ENCODE data around the gene MCF2L. TPM values are rescaled to one million over a fixed set of nuclear protein-coding genes. Genes with fewer than 3 reads are reported as not detected.

MCF2L gene
- total and polyA plus RNA-seq, 9 of the 15 experiments (the other 6 are each of a cell fraction or from before 2014, with no cell fraction given): 0.05 to 0.25 (median 0.18) TPM; not detected in 5

DNA sequence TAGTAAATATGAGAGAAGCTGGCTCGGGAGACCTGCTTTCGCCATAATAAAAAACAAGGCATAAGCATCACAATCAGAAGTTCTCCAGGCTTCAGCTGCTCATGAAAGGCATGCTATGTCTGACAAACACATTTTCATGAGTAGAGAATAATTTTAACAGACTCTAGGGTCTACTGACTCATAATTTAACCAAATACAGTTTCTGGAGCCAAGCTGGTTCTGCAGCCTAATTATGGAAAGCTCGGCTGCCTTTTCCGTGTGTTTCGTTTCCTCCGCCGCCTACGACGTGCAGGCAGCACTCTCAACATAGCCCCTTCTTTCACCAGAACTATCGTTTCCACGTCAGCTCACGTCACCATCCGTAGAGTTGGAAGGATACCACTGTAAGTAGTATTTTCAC, 5.7 kb downstream of the MCF2L start:
- intact Hi-C loops (cut with micrococcal nuclease): no loop called here
- DNase-seq (ENCODE audit: extremely low read depth in 1 of 4, low spot score in 3 of 4) (no peak), FAIRE-seq (no peak), ATAC-seq (no peak)
- in situ Hi-C loops (cut with MboI): no loop called here
- H3K27ac ChIP-seq (ENCODE audit: extremely low read depth, low read depth, low read length): no peak overlapping the region
- H3K4me1 ChIP-seq (replicated peaks in 1 of 2; ENCODE audit: control insufficient read depth in 2 of 2, insufficient read depth in 2 of 2, low read length in 2 of 2): peaks cover 0 to 5% of the 10 kb centered on the region in 2 experiments; a peak in 1 of 5 replicates
- TF ChIP-seq DACH1 (IDR thresholded peaks at IDR 0.05; ENCODE audit: partially characterized antibody): no peak
- TF ChIP-seq ZC3H4 (CRISPR knock-in tag; IDR thresholded peaks at IDR 0.05; ENCODE audit: borderline replicate concordance): no peak
- TF ChIP-seq MEF2D (tag; conservative IDR thresholded peaks at IDR 0.05; ENCODE audit: low read depth): no peak
- TF ChIP-seq, protein P1, sequence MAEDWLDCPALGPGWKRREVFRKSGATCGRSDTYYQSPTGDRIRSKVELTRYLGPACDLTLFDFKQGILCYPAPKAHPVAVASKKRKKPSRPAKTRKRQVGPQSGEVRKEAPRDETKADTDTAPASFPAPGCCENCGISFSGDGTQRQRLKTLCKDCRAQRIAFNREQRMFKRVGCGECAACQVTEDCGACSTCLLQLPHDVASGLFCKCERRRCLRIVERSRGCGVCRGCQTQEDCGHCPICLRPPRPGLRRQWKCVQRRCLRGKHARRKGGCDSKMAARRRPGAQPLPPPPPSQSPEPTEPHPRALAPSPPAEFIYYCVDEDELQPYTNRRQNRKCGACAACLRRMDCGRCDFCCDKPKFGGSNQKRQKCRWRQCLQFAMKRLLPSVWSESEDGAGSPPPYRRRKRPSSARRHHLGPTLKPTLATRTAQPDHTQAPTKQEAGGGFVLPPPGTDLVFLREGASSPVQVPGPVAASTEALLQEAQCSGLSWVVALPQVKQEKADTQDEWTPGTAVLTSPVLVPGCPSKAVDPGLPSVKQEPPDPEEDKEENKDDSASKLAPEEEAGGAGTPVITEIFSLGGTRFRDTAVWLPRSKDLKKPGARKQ (CRISPR knock-in tag; IDR thresholded peaks at IDR 0.05): no peak
- TF ChIP-seq SNIP1 (IDR thresholded peaks at IDR 0.05; ENCODE audit: low read depth): no peak
- no peak overlapping the region for H2AFZ ChIP-seq (ENCODE audit: low read depth, low read length)
- H3K79me2 ChIP-seq (ENCODE audit: control insufficient read depth, insufficient read depth, low read length): no peaks in the 10 kb centered on the region
- H3K4me3 ChIP-seq: no peak overlapping the region
- H3K4me2 ChIP-seq (ENCODE audit: insufficient read depth, low read length): no peak overlapping the region
- 5% methylated on average over 2 of the region's 13 CpGs for WGBS (ENCODE audit: insufficient coverage, low coverage, missing lambda C conversion rate)
- no peaks in the 10 kb centered on the region for H4K20me1 ChIP-seq (replicated peaks; ENCODE audit: control insufficient read depth, insufficient read depth, low read length)
- ChIA-PET CTCF (ENCODE audit: low intra/inter-chr PET ratio) (no interaction called here), POLR2A (interaction anchor here (0.5 kb wide), 1 partner anchor 17 kb away, joined by 3 read pairs; no protein-coding TSS in a partner anchor)
- H3K9ac ChIP-seq (ENCODE audit: insufficient read depth in 1 of 2, low read depth in 2 of 2, low read length in 2 of 2): no peak overlapping the region
- H3K9me3 ChIP-seq (replicated peaks; ENCODE audit: control insufficient read depth, insufficient read depth, low read depth, low read length): no peaks in the 10 kb centered on the region
- no peaks in the 10 kb centered on the region for H3K9me1 ChIP-seq (ENCODE audit: control insufficient read depth, insufficient read depth, low read length)
- no TSS peak for BruUV-seq (replicated peaks)
- no peaks in the 10 kb centered on the region for H3K36me3 ChIP-seq (ENCODE audit: control insufficient read depth, insufficient read depth, low read length)
- peaks cover 22 to 69% of the 10 kb centered on the region in 2 experiments for H3K27me3 ChIP-seq (ENCODE audit: control insufficient read depth in 2 of 2, insufficient read depth in 2 of 2, low read length in 2 of 2)

Measured in K562 (cell line).